NCI-H1048 (cell line): ENCODE measurements around the gene IGSF11.
"Not testable (repeated sequence)": the region's sequence is repeated elsewhere in the genome, so short reads cannot be mapped to it uniquely, and the experiment has no call there.

Experiments
- DNase-seq: peaks from one replicate; lab custom pipeline; 2025; lab: John Stamatoyannopoulos, UW

IGSF11 gene, protein sequence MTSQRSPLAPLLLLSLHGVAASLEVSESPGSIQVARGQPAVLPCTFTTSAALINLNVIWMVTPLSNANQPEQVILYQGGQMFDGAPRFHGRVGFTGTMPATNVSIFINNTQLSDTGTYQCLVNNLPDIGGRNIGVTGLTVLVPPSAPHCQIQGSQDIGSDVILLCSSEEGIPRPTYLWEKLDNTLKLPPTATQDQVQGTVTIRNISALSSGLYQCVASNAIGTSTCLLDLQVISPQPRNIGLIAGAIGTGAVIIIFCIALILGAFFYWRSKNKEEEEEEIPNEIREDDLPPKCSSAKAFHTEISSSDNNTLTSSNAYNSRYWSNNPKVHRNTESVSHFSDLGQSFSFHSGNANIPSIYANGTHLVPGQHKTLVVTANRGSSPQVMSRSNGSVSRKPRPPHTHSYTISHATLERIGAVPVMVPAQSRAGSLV

DNA sequence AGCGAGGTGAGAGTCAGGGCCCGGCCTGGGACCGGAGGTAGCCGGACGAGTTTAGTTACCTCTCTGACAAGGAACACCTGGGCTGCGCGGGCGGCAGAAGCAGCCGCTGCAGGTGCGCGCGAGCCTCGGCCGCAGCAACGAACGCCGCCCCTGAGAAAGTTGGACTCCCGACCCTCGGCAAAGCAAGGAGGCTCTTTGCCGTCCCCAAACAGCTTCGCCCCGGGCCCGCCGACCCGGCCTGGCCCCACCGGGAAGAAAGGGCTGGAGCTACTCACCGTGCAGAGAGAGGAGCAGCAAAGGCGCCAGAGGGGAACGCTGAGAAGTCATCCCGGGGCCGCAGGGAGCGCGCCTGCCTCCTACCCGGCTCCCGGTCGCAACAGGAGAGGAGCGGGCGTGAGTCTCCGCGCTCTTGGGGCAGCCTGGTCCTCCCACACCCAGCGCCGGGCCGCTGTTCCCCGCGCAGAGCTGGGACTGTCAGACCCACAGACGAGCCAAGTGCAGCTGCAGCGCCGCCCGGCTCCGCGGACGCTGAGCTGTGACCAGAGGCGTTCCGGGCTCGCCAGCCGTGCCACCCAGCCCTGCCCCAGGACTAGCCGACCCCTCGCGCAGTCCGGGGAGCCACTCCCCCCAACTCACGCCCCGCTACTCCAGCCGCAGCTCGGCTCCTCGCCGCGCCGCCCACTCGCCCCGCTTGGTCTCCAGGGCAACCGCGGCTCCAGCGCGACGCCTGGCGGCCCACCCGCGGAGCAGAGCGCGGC lies at the start of gene IGSF11:
Gene IGSF11 (minus strand): TSS at position 591 of the 758 bp plus-strand sequence. CDS start 264 bp downstream, at position 327.
- DNase-seq, result peak; percentile 15

DNA sequence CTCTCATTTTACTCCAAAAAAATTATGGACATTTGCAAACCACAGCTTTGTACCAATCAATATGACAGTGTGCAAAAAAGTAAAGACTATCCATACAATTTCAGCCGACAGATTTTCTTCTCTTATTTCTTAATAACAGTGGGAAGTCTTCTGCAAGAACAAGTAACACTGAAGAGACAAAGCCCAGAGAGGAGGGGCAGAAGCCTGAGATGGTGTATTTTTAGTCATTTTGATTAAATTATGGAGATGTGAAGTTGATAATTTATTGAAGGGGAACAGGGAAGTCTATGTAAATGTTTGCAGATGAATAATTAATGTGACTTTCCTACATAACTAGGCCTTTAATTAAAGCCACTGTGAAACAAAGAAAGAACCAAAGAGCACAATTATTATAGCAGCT lies 45.7 kb upstream of the IGSF11 start:
- no peak for DNase-seq

DNA sequence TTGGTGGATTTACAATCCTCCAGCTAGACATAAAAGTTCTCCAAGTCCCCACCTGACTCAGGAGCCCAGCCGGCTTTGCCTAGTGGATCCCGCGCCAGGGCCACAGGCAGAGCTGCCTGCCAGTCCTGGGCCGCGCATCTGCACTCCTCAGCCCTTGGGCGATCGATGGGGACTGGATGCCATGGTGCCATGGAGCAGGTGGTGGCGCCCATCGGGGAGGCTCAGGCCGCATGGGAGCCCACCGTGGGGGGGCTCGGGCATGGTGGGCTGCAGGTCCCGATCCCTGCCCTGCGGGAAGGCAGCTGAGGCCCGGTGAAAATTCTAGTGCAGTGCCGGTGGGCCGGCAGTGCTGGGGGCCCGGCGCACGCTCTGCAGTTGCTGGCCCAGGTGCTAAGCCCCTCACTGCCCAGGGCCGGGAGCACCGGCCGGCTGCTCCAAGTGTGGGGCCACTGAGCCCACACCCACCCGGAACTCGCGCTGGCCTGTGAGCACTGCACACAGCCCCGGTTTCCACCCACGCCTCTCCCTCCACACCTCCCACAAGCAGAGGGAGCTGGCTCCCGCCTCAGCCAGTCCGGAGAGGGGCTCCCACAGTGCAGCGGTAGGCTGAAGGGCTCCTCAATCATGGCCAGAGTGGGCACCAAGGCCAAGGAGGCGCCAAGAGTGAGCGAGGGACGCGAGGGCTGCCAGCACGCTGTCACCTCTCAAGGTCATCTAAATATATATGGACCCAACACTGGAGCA lies 38.8 kb upstream of the IGSF11 start:
- no peak for DNase-seq

DNA sequence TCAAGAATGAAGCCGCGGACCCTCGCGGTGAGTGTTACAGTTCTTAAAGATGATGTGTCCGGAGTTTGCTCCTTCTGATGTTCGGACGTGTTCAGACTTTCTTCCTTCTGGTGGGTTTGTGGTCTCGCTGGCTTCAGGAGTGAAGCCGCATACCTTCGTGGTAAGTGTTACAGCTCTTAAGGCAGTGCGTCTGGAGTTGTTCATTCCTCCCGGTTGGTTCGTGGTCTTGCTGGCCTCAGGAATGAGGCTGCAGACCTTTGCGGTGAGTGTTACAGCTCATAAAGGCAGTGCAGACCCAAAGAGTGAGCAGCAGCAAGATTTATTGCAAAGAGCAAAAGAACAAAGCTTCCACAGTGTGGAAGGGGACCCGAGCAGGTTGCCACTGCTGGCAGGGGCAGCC lies 37.8 kb upstream of the IGSF11 start:
- not testable (repeated sequence) for DNase-seq

DNA sequence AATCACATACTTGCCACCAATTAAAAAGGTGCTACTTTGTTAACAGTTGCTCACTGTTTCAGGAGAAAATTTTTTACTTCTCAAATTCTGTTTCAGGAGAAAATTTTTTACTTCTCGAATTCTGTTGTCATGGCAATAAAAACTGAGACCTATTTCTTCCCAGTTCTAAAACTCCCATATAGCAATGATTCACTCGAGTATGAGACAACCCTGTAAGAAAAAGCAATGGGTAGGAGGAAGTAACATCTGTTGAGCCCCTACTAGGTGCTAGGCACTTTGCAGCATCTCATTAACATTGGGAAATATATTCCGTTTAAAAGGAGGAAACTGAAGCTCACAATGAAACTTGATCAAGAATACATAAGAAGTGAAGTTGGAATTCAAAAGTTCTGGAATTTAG lies 35.1 kb upstream of the IGSF11 start:
- DNase-seq, result no peak

DNA sequence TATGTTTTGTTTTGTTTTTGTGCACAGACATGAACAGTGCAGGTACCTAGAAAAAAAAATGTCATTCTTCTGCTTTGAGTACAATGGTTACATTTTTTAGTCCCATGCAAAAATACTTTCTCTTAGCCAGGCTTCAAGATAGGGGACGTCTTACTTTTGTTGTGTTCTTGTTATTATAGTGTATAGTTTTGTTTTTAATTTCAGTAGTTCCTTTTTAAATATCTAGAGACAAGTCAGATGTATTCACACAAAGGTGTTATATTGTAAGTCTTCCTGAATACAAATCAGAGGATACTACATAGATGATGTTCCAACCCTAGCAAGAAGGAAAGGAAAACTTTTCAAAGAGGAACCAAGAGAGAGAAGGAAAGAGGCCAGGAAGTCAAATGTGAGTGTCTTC lies 28.8 kb upstream of the IGSF11 start:
- DNase-seq, result no peak

DNA sequence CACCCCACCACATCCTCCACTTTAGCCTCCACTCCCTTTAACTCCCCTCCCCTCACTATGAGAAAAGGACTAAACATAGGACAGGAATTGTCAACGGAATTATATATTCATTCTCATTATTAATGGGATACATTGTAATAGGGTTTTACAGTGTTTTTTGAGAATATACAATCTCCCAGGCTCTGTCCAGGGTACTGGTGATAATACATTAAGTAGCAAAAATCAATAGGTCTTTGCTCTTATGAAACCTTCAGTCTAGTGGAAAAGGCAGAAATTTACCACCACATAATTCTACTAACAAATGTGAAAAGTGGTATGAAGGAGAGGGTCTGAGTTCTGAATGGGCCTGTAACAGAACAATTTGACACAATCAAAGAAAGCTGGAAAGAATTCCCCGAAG lies 28.2 kb upstream of the IGSF11 start:
- no peak for DNase-seq

DNA sequence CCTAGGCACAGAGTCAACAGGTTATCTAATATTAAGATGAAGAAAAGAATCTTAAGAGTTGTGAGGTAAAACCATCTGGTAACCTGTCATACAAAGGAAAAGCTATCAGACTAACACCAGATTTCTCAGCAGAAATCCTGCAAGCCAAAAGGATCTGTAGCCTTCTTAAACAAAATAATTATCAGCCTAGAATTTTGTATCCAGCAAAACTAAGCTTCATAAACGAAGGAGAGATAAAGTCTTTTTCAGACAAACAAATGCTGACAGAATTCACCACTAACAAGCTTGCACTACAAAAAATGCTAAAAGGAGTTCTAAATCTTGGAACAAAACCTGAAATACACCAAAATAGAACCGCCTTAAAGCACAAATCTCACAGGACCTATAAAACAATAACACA lies 9.9 kb upstream of the IGSF11 start:
- DNase-seq, result no peak

DNA sequence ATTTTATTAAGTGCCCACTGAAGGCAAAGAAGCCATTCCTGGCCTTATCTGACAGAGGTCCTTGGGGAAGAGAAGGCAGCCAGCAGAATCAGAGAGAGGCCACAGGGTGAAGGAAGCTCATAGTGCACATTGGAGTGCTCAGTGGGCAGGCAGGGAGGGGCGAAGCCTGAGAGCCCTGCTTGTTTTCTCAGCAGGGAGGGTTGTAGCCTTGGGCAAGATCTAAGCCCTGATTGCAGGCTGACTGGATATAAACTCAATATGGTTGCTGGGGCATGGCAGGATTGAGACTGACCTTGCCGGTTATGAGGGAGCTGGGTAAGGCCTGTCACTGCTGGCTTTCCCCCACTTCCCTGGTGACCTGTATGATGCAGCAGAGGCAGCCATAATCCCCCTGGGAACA lies 7.5 kb upstream of the IGSF11 start:
- no peak for DNase-seq

DNA sequence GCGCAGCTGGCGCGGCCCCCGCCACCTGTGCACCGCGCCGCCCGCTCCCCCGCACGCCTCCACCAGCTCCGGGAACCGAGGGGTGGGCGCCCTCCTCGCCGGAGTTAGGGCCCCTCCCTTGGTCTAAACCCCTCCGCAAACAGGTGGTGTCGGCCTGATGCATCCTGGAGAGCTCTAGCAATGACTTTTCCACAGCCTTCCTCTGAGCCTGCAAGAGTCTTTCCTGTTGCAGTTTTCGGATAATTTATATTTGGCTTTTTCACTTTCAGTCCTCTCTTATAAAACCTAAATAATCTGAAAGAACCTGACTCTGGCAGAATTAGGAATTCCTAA lies 334 bp upstream of the IGSF11 start:
- no peak for DNase-seq

DNA sequence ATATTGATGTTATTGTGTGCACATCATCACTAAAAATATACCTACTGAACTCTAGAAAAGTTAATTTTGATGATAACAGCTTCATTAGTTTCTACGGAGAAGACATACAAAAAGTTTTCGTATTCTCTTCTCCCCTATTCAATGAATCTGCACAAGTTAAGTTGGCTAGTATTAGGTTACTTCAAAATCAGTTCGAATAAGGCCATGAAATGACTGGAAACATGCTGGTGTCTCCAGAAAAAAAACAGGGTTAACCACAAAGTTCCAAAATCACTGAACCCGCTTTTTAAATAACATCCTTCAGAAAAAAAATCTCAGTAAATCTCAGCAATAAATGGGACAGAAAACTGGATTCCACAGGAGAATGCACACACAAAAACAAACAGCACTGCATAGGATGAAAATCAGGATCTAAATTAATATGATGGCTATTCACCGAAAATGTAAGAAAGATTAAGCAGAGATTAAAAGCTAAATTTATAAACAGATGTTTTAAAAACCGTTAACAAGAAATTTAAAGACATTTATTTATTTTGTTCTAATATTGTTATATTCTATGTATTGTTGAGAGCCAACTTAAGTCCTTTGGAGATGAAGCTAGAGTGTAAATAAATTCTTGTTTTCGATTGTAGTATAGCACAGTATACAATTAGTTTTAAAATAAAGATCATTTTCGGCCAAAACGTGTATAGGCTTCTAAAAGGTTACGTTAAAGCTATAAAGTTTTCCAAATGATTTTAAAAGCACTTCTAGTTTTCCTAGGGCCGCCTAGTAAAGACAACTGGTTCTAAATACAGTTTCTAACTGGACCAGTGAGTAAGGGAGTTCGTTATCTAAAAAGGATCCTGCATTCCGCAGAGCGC lies 1.0 kb downstream of the IGSF11 start:
- no peak for DNase-seq

DNA sequence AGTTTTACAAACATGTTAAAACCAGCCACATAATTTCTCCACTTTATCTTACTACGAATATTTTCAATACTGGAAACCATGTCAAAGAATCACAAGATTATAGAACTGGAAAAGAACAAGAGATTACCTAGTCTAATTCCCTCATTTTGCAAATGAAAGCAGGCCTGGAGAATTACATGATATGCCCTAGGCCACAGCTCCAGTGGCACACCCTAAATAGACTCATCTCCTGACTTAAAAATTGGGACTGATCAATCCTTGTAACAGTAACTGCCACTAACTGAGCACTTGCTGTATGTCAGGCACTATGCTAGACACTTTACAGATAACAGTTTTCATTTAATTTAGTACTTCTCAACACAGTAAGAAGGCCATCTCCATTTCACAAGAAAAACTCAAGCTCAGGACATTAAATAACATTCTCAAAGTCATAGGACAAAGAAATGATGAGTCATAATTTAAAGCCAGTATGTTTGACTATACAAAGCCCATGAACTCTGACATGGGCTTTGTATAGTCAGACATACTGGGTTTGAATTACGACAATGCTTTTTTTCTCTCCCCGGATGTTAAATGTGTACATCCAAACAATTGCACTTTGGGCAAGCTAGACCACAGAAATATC lies 9.4 kb downstream of the IGSF11 start:
- DNase-seq, result no peak

DNA sequence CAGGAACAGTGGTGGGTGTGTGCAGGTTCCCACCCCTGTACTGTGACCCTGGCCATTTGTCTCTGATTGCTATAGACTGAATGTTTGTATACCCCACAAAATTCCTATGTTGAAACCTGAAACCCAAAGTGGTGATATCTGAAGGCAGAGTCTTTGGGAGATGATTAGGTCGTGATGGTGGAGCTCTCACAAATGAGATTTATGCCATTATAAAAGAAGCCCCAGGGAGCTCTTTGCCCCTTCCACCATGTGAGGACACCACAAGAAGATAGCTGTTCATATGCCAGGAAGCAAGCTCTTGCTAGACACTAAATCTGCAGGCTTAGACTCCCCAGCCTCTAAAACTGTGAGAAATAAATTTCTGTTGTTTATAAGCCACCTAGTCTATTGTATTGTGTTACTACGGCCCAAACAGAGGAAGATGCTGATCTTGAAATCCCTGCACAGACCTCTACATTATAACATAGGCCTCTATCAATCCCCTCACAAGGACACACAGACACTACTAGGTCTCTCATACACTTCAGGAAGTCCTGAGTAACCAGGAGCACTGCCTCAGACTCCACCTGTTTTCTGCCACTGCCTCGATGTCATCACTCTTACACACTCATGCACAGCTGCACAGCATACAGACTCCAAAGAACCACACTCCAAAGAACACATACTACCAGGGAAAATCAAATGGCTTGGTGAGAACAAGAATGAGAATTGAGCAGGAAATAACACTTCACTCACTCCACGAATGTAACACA lies 14.7 kb downstream of the IGSF11 start:
- DNase-seq, result no peak

DNA sequence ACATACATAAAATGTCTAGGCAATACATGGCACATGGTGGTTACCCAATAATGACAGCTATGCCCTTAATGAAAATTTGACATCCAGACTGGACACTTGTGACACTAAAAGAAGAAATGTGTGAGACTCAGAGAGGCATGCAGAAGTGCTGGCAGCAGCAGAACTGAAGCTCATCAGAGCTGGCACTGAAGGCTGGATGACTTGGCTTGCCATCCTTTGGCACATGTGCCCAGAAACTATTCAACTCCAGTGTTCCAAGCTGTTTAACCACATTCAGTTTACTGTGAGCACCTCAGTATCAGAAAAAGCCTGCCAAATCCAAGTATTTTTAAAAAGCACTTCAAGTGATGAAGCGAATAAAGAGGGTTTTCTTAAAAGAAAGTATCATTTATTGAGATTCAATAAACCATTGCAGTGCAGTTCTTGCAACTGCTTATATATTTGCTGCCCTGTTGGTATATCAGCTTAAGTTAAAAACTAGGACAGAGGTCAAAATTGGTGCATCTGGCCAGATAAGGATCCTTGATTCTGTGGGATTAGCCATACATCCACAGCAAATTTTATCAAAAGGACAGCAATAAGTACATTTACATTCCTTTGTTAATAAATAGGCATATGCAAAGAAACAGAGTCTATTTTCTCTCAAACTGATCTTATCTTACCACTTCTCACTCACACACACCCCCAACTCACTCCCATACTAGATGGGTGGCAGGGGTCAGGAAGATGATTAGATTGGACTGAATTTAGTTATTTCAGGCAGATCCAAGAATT lies 15.8 kb downstream of the IGSF11 start:
- DNase-seq, result no peak

DNA sequence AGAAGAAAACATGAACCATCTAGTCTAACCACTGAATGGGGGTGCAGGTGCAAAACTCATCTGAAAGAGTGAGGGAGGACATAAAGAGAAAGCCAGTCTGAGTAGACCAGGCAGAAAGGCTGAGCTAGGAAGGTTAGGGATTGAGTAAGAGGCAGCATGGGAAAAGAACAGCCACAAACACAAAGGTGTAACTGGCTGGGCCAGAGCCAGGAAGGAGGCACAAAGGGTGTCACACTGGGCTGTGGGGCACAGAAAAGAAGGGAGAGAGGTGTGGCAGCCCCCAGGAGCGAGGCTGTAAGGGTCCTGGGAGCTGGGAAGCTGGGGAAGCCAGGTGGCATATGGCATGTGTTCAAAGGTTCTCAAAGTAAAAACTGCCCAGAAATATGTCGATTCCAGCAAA lies 18.7 kb downstream of the IGSF11 start:
- no peak for DNase-seq

DNA sequence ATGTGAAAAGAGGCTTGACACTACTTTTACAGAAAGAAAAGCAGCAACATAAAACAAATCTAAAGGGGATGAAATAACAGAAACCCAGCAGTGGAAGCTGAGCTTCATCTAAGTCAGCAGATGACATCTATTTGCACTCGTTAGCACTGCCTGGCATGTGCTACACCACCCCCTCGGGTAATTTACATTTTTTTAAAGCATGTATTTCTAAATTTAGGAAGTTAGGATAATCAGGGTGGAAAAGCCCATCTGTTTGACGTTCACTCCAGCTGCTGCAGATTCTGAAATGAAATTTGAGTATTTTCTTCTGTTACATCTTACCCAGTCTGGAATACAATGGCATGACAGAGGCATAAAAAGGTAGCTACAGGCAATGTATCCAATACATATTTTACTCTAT lies 20.7 kb downstream of the IGSF11 start:
- no peak for DNase-seq

DNA sequence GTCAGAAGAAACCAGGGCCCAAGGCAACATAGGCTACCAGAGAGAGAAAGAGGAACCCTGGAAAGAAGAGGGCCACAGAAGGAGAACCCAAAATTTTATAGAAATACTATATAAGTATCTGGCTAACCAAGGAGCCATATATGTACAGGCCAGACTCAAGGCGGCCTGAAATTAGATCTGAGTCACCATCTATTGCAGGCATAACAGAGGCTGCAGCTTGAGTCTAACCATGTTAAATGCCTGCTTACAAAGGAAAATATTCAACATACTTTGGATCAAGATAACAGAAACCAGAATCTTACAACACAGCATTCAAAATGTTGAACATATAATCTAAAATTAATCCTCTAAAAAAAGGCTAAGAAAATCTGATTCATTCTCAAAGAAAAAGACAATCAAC lies 23.1 kb downstream of the IGSF11 start:
- no peak for DNase-seq

DNA sequence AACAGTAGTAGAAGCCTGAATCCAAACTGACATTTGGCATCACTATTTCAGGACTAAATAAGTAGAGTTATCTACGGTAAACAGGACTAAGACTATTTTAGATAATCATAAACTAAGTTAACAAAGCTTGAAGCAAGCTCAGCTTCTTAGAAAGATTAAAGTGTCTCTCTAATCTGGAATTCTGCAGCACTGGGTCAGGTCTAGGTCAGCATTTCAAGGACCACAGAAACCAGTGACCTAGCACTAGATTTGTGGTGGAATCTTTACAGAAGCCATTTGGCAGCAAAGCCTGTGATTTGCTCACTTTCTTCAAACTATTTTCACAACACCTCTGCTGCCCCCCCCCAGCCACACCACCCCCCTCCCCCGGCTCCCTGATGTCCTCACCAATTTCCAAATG lies 37.5 kb downstream of the IGSF11 start:
- no peak for DNase-seq

DNA sequence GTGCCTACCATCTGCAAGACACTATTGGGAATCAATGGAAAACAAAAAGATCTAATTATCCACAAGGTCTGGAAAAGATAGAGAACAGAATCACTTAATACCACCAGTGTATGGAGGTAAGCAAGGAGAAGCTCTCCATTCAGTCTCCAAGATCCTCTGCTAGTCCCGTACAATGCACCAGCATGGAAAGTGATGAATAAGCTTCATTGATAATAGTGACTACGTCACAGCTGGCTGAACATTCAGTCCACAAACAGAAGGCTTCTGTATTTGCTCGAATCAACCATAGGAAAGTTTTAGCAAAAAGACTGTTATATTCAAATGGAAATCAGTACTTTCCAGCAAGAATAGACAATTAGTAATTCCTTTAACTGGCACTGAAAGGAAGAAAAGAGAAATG lies 42.9 kb downstream of the IGSF11 start:
- DNase-seq, result no peak
